ENCODE measurements around the gene CLPX. TPM values are rescaled to one million over a fixed set of nuclear protein-coding genes. Genes with fewer than 3 reads are reported as not detected.
"Not testable (repeated sequence)": the region's sequence is repeated elsewhere in the genome, so short reads cannot be mapped to it uniquely, and the experiment has no call there.

CLPX gene
- total and polyA plus RNA-seq, 5 experiments from 2014 or later, result 30.0 to 60.2 (median 33.8) TPM

- DNase-seq (no peak), ATAC-seq (no peak)
- Mint-ChIP-seq H3K9me3 (no peaks in the 10 kb centered on the region), H3K27me3 (peaks cover 0 to under 1% (median 0%) of the 10 kb centered on the region in 5 donors), H3K4me3 (no peak overlapping the region), H3K36me3 (no peaks in the 10 kb centered on the region), H3K27ac (no peak overlapping the region), H3K4me1 (no peaks in the 10 kb centered on the region)
- POLR2A ChIA-PET, result interaction anchor here (0.7 to 1.0 kb wide), 2 partner anchors 10 to 355 kb away, joined by 3 read pairs; no protein-coding TSS in a partner anchor
Observed at GRCh38 chr15:65201918-65202317, 16.8 kb upstream of the CLPX start.

- Mint-ChIP-seq H3K4me3 (no peak overlapping the region), H3K36me3 (no peaks in the 10 kb centered on the region), H3K4me1 (no peaks in the 10 kb centered on the region), H3K9me3 (no peaks in the 10 kb centered on the region), H3K27ac (no peak overlapping the region), H3K27me3 (no peaks in the 10 kb centered on the region)
- no peak for DNase-seq
- no peak for ATAC-seq
- POLR2A ChIA-PET, result no interaction called here
Observed at GRCh38 chr15:65198571-65198970, 13.4 kb upstream of the CLPX start.

DNA sequence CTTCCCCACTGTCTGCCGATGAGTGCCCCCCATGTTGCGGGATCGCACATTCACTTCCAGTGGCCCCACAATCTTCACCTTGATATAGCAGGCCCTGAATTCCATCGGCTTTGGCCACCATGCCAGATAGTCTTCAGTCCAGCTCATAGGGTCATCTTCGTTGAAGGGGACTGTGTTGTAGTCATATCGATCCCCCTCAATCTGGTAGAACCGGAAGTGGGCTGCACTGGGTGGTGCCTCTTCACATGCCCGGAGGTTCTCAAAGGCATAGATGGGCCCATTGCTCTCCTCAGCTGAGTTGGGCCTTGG is 12.1 kb upstream of the CLPX start:
- no peaks in the 10 kb centered on the region for H3K4me1 Mint-ChIP-seq
- H3K27me3 Mint-ChIP-seq, result no peaks in the 10 kb centered on the region
- DNase-seq (no peak), ATAC-seq (no peak)
- no peak overlapping the region for H3K27ac Mint-ChIP-seq
- H3K4me3 Mint-ChIP-seq, result no peak overlapping the region
- H3K36me3 Mint-ChIP-seq, result no peaks in the 10 kb centered on the region
- no peaks in the 10 kb centered on the region for H3K9me3 Mint-ChIP-seq
- POLR2A ChIA-PET, result no interaction called here

GRCh38 chr15:65196637-65197336 is 11.6 kb upstream of the CLPX start:
- H3K27me3 Mint-ChIP-seq, result no peaks in the 10 kb centered on the region
- ATAC-seq (no peak), DNase-seq (no peak)
- no peak overlapping the region for H3K27ac Mint-ChIP-seq
- POLR2A ChIA-PET, result no interaction called here
- H3K36me3 Mint-ChIP-seq, result no peaks in the 10 kb centered on the region
- no peaks in the 10 kb centered on the region for H3K9me3 Mint-ChIP-seq
- no peaks in the 10 kb centered on the region for H3K4me1 Mint-ChIP-seq
- no peak overlapping the region for H3K4me3 Mint-ChIP-seq

- DNase-seq, result no peak
- no peaks in the 10 kb centered on the region for H3K27me3 Mint-ChIP-seq
- no peak overlapping the region for H3K4me3 Mint-ChIP-seq
- no peaks in the 10 kb centered on the region for H3K9me3 Mint-ChIP-seq
- POLR2A ChIA-PET, result interaction anchor here (2.1 kb wide), 1 partner anchor 9 kb away, joined by 5 read pairs; no protein-coding TSS in a partner anchor
- no peaks in the 10 kb centered on the region for H3K36me3 Mint-ChIP-seq
- no peak overlapping the region for H3K27ac Mint-ChIP-seq
- ATAC-seq, result no peak
- no peaks in the 10 kb centered on the region for H3K4me1 Mint-ChIP-seq
Observed at GRCh38 chr15:65195548-65195923, 10.4 kb upstream of the CLPX start.

- ATAC-seq (no peak), DNase-seq (no peak)
- Mint-ChIP-seq H3K4me3 (no peak overlapping the region), H3K36me3 (no peaks in the 10 kb centered on the region), H3K27me3 (no peaks in the 10 kb centered on the region), H3K4me1 (no peaks in the 10 kb centered on the region), H3K9me3 (no peaks in the 10 kb centered on the region), H3K27ac (peak overlapping the region in 1 of 10 donors; percentile 52)
- POLR2A ChIA-PET, result interaction anchor here (2.1 kb wide), 1 partner anchor 9 kb away, joined by 5 read pairs; no protein-coding TSS in a partner anchor
Observed at GRCh38 chr15:65194826-65195547, 9.8 kb upstream of the CLPX start.

DNA sequence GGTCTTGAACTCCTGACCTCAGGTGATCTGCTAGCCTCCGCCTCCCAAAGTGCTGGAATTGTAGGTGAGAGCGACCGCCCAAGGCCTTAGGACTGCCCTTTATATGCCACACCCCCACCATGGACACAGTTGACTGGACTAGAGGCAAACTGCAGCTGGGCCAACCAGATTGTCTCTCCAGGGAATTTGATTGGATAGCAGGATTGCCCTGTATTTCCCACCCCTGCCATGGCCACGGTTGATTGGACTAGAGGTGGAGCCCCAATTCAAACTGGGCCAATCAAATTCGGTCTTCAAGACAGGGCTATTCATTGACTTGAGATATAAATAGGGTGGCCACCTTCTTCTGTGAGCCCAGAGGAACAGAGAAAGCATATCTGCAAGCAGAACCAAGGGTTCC is 6.9 kb upstream of the CLPX start:
- Mint-ChIP-seq H3K4me1 (no peaks in the 10 kb centered on the region), H3K36me3 (no peaks in the 10 kb centered on the region), H3K4me3 (no peak overlapping the region), H3K27me3 (no peaks in the 10 kb centered on the region), H3K9me3 (no peaks in the 10 kb centered on the region), H3K27ac (no peak overlapping the region)
- POLR2A ChIA-PET, result no interaction called here
- DNase-seq (no peak), ATAC-seq (no peak)

DNA sequence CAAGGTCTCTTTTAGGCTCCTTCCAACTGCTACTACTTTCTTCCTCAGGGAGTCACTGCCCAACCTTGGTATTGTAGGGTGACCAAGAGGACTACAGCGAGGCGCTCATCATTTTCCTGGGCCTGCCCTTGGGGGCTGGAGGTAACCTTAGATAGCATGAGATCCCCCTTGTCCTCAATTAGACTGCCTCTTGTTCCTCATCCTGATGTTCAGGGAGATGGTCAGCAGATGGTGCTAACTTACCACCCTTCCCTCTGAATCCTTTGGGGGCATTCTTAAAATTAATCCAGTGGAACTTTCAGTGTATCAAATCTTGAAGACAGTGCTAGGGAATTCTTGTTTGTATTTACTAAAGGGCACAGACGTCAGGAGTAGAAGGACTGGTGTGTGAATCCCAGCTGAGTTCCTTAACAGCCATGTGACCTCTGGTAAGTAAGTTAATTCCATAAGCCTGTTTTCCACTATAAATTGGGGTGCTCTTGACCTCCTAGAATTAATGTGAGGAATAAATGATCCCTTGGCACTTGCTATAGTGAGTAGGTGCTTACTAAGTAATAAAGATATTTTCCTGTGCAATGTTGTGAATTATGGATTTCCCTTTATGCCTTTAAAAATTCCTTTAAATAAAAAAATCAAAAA is 4.1 kb upstream of the CLPX start:
- Mint-ChIP-seq H3K27ac (peak overlapping the region in 1 of 10 donors; percentile 22), H3K9me3 (no peaks in the 10 kb centered on the region), H3K4me3 (no peak overlapping the region), H3K4me1 (peaks cover 4 to 8% (median 6%) of the 10 kb centered on the region in 4 donors), H3K36me3 (no peaks in the 10 kb centered on the region), H3K27me3 (no peaks in the 10 kb centered on the region)
- DNase-seq, result peak in 2 of 10 donors; percentile 31 to 35
- POLR2A ChIA-PET, result no interaction called here
- no peak for ATAC-seq

- H3K36me3 Mint-ChIP-seq, H3K9me3 Mint-ChIP-seq, H3K27me3 Mint-ChIP-seq, ATAC-seq, DNase-seq, H3K4me3 Mint-ChIP-seq, POLR2A ChIA-PET, H3K27ac Mint-ChIP-seq: not testable (repeated sequence)
- H3K4me1 Mint-ChIP-seq, result peaks cover 6 to 14% (median 11%) of the 10 kb centered on the region in 4 donors
Observed at GRCh38 chr15:65188472-65188871, 3.3 kb upstream of the CLPX start.

DNA sequence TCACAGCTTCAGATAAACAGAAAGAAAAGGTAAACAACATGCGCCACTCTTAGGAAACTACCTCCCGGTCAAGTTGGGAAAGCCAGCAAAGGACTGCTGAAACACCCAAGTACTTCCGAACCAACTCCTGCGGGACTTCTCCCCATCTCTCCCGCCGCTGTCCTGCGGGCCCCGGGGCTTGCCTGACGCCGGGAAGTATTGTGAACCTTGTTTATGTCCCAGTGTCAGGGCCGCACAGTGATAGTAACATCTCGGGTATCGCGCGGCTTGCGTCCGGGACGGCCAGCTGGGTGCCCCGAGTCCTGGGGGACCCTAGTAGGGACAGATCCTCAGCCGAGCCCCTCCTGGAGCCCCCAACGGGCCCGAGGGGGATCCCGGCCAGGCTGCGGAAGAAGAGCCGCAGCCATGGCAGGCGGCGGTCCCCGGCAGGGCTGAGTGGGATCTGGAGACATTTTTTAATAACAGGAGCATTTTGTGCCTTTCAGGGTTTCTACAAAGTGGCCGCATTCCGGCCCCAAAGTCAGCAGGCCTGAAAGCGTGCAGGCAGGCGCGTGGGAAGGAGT is 756 bp downstream of the CLPX start:
- Mint-ChIP-seq H3K27me3 (no peaks in the 10 kb centered on the region), H3K9me3 (no peaks in the 10 kb centered on the region), H3K27ac (peak overlapping the region; percentile 92 to 98 (median 96)), H3K4me3 (peak overlapping the region; percentile 89 to 97 (median 94)), H3K36me3 (peaks cover 0 to 16% (median 7%) of the 10 kb centered on the region in 3 donors), H3K4me1 (peaks cover 10 to 43% (median 33%) of the 10 kb centered on the region in 4 donors)
- peak in 9 of 10 donors; percentile 10 to 67 (median 24) for DNase-seq
- POLR2A ChIA-PET, result interaction anchor here (1.1 to 2.7 kb wide), 7 partner anchors 15 to 290 kb away, joined by 3 to 41 read pairs (median 11); partner anchors contain the start of genes PARP16 and RNU5B-1
- ATAC-seq, result peak in 1 of 2 donors; percentile 5

GRCh38 chr15:65183865-65184159 is 1.3 kb downstream of the CLPX start:
- Mint-ChIP-seq H3K27me3 (no peaks in the 10 kb centered on the region), H3K4me3 (peak overlapping the region; percentile 89 to 97 (median 94)), H3K27ac (peak overlapping the region in 9 of 10 donors; percentile 92 to 98 (median 97)), H3K9me3 (no peaks in the 10 kb centered on the region), H3K4me1 (peaks cover 11 to 43% (median 35%) of the 10 kb centered on the region in 4 donors), H3K36me3 (peaks cover 0 to 20% (median 7%) of the 10 kb centered on the region in 3 donors)
- POLR2A ChIA-PET, result interaction anchor here (1.1 to 2.7 kb wide), 4 partner anchors 14 to 120 kb away, joined by 4 to 41 read pairs (median 24); partner anchors contain the start of genes PARP16 and RNU5B-1
- DNase-seq, result no peak
- no peak for ATAC-seq

DNA sequence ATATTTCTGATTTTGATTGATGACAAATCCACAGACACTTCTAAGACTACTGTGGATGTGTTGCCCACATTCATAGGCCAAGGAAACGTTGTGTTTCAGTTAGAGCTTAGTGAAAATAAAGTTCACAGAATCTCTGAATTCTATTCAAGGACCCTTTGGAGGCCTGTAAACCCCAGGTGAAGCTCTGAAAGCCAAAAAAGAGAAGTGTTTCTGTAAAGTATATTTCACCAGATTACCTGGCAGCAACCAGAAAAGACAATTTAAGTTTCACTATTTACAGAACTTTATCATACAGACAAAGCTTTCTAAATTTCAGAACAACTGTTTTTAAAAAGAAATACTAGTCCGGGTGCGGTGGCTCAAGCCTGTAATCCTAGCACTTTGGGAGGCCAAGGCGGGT is 2.6 kb downstream of the CLPX start:
- Mint-ChIP-seq H3K4me1 (peaks cover 12 to 45% (median 35%) of the 10 kb centered on the region in 4 donors), H3K36me3 (peaks cover 0 to 29% (median 11%) of the 10 kb centered on the region in 3 donors), H3K9me3 (no peaks in the 10 kb centered on the region), H3K27ac (peak overlapping the region in 8 of 10 donors; percentile 52 to 98 (median 67)), H3K27me3 (no peaks in the 10 kb centered on the region), H3K4me3 (peak overlapping the region; percentile 89 to 97 (median 94))
- DNase-seq, result no peak
- no peak for ATAC-seq
- POLR2A ChIA-PET, result interaction anchor here (0.6 to 1.3 kb wide), 3 partner anchors 16 to 96 kb away, joined by 3 to 7 read pairs (median 3); partner anchors contain the start of gene PDCD7

Measured in naive thymus-derived CD8-positive, alpha-beta T cell (primary cell).